HG02759 (cell line): ENCODE data around the gene FGFR1OP2.
A peak's percentile ranks its signal among the peaks of the same experiment; 100 is the strongest.

Source experiments
- ATAC-seq: cut with Tn5 transposase; IDR thresholded peaks from one replicate; pipeline ENCODE4 v1.9.1; 2021; ENCODE audit warnings: mild to moderate bottlenecking, moderate library complexity; ENCODE audit not compliant: unreplicated experiment

FGFR1OP2 gene

DNA sequence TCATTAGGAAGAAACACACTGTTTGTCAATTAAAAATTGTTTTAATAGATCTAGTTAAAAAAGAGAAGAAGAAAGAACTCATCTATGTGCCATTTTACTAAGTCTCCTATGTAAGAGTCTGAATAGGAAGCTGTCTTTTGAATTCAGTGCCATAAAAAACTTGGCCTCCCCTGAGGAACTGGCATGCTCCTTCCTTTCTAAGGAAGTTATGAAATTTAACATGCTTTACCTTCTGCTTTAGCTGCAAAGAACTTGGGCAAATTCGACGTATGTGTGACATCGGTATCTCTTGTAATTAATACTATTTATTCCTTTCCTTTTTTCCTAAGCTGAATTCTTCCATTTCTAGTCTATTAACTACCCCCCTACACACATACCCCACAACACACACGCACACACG lies 63.4 kb downstream of the FGFR1OP2 start:
- no peak for ATAC-seq

DNA sequence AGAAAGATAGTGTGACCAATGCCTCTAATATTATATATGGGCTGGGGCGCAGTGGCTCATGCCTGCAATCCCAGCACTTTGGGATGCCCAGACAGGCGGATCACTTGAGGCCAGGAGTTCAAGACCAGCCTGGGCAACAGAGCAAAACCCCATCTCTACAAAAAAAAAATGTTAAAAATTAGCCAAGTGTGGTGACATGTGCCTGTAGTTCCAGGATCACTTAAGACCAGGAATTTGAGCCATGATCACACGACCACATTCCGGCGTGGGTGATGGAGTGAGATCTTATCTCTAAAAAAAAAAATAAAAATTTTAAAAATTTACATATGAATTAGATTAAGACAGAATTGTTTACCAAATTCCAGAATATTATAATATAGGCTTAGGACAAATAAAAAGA lies 63.9 kb downstream of the FGFR1OP2 start:
- no peak for ATAC-seq

DNA sequence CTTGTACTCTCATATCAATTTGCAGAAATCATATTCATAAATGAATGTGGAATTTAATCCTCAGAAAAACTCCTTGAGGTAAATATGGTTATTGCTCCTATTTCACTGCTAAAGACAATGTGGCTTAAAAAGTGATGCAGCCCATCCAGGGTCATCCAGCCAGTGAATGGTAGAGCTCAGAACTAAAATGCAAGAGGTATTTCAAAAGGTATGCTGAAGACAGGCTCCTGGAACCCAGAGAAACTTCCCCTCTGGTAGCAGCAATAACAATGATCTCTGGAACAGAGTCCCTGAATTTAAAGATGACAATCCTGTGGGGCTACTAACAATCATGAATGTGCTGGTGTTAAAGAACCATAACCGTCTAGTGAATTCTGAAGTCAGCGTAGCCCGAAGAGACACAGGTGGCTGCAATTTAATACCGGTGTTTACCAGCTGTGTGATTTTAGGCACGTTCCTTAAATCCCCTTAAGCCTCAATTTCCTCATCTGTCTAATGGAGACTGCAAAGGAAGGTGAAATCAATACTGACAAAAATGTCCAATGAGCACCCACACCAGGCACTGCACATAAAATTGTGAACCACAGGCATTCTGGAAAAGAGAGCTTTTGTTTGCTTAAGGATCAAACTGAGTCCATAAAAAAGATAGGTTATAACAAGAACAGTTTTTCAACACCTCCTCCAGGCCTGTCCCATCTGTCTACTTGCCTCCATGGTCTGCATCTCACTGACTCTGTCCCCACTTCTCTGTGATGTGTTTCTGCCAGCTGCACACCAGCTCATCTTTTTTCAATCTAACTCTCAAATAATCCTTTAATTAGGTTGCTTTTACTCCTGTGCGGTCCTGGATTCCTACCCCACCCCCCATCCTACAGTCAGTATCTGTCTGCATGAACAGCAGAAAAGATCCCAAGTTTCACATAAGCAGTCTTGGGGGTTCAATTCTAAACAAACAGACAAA lies 65.4 kb downstream of the FGFR1OP2 start:
- no peak for ATAC-seq

DNA sequence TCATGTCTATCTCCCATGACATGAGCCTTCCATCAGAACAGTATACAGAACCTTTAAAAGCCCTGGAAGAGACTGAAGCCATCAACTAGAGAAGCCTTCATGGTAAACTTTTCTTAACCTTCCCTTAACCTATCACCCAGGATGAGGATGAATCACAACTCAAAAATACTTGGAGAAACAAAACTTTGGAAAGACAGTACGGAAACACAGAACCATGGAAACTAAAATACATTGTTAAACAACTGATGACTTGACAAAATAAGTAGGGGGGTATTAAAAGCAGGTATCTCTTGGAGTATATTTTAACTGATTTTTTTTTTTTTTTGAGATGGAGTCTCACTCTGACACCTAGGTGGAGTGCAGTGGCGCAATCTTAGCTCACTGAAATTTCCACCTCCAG lies 67.2 kb downstream of the FGFR1OP2 start:
- no peak for ATAC-seq

DNA sequence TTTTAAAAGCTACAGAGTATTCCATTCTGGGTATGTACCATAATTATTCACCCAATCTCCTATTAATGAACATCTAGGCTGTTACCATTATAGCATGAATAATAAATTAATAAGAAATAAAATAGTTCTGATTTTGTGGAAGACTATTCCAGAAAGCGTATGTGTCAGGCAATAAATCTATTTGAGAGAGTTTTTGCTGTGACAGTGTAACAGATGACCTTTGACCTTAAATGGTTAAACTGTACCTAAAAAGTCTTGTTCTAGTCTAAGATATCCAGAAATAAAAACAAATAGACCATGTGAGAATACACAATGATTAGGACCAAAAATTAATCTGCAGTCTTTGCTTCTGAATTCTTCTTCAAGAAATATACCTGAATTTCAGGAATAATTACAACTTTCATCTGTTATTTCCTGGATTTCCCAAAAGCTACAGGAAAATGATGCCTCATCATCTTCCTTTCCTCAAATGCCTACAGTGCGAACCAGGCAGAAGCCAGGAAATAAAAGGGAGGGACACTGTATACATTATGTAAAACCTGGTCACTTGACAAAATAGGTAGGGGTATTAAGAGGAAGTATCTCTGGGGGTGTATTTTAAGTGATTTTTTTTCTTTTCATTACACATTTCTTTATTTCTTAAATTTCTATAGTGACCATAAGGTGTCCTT lies 68.7 kb downstream of the FGFR1OP2 start:
- no peak for ATAC-seq

DNA sequence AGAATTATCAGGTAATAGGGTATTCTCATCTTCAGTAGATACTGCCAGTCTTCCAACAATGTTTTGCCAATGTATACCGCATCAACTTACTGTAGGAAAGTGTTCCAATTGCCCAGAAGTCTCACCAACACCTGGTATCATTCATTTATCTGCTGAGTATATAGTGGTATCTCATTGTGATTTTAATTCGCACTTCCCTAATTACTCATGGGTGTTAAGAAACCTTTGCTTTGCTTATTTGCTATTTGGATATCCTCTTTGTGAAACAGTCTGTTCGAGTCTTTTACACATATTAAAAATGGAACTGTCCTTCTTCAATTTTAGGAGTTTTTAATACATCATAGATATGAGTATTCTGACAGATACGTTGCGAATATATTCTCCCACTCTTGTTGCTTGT lies 69.8 kb downstream of the FGFR1OP2 start:
- no peak for ATAC-seq

DNA sequence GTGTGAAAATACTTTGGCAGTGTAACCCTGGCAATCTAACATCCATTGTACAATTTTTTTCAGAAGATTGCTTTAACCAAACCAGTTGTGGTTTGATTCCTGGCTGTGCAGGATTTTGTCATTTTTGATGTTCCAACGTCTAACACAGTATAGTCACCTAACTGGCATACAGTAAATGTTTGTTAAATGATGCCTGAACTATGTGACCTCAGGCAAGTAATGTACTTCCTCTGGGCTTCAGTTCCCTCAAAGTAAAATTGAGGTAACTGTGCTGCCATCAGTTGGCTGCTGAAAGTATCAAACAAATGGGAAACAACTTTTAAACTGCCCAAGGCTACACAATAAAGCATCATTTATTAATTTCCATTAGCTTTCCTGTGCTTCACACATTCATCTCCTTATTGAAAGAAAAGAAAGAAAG lies 71.6 kb downstream of the FGFR1OP2 start:
- no peak for ATAC-seq

DNA sequence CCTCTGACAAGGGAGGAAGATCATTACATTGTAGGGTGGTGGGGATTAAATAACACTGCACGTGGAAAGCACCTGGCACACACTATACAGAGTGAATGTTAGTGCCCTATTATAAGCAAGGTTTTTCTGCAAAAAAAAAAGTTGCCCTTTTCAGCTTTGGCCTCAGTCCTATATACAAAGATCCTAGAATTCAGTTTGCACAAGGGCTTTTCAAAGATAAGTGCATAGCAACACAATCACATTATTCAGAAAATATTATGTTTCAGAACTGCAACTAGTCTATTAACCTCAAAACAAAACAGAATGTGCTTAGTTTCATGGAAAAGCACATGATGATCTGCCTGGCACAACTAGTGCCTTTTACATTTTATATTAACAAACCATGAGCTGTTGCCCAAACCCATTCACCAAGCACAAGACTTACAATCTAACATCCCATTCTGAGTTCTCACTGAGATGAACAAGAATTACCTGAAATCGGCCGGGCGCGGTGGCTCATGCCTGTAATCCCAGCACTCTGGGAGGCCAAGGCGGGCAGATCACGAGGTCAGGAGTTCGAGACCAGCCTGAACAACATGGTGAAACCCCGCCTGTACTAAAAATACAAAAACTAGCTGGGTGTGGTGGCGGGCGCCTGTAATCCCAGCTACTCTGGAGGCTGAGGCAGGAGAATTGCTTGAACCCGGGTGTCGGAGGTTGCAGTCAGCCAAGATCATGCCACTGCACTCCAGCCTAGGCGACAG lies 74.1 kb downstream of the FGFR1OP2 start:
- ATAC-seq = no peak

DNA sequence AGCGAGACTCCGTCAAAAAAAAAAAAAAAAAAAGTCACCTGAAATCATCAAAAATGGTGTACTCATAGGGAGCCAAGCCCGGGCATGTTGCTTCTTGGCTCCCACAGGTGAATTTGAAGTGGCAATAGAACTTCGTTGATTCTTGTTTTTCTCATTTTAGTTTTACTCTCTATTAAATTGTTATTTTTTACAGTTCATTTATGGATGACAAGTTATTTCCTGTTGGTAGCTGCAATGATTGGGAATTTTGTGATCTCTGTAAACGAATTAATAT lies 74.6 kb downstream of the FGFR1OP2 start:
- no peak for ATAC-seq

DNA sequence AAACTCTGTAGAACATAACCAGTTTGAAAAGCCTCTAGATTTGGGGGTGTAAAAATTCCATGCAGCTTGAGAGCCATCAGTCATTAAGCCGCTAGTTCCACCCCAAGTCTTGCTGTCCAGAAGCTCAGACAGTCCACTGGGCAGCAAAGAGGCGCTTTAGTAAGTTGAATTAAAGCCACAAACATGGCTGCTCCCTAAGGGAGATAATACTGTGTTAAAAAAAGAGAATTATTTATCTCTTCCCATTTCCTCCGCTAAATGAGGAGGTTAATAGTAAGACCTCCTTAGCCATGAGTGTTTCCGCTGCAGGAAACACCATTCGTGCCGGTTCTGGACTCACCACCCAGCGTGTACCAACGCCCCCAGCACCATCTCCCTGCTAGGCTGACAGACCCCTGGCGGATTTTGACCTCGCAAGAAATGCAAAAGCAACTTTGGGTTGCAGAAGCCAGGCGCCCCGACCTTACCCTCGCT lies 75.4 kb downstream of the FGFR1OP2 start:
- ATAC-seq = peak; percentile 24

DNA sequence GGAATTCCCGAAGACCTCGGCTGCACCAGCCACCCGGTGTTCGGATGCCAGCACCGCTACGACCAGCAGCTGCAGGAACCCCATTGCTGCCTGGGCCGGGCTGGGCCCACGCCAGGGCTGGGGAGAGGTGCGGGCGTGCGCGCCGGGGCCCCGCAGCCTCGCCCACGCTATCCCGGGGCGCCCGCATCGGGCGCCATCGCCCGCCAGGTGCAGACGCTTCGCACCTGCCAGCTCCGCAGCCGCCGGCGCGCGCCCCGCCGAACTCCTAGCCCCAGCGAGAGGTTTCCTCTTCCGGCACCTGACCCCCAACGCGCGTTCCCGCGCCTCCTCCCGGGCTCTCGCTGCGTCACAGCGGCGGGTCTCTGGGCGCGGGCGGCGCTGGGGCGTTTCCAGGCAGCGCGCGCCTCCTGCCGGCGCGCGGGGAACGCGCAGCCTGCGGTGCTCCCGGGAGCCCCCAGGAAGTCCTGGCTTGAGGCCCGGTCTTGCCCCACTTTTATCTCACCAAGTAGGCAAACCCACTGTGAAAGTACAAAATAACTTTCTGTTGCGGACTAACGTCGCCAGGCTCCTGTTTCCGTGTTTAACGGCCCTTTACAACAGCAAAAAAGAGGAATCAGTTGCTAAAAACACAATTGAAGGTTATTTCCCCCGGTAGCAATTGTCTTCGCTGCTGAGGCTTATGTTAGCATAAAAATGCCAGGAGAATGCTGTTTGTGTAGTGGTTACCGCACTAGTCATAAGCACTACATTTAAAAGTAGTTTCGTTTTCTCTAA lies 76.0 kb downstream of the FGFR1OP2 start, which contains the start of gene TM7SF3:
TSS of gene TM7SF3 (minus strand) at position 300 of the 774 bp plus-strand sequence. CDS start at position 84, 216 bp downstream.
- ATAC-seq = peak; percentile 88

DNA sequence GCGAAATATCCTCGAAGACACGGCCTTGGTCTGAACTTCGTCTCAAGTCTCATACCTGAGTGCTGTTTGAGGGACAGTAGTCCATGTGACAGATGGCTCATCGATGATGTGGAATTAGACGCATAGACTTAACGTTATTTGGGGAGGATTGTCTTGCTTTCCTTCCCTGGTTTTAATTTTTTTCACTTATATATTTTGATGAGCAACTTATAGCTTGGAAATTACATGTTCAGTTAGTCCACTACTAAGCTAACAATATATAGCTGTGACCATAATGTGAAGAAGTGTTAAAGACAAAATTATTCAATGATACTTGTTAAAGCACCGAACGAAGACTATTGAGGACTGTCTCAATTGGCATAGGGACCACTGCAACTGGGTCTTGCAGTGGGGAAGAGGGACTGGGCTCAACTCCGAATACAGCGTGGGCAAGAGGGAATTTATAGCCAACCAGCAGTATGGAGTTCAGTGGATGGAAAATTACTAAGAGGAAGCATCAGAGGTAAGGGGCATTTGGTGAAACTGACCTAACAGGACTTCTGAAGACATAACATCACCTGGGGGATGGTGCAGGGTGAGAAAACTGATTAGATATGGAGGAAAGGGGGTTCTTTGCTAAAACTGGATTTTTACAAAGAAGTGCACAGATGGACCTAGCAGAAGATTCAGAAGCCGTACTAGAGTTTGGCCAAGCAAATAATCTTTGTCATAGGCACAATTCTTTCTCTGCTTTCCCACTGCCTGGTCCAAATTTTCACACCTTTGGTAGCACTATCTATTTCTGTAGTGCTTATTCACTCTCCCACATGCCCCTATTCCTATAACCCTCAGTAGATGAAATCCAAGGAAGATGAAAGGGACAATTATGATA lies 76.8 kb downstream of the FGFR1OP2 start:
- ATAC-seq = no peak

DNA sequence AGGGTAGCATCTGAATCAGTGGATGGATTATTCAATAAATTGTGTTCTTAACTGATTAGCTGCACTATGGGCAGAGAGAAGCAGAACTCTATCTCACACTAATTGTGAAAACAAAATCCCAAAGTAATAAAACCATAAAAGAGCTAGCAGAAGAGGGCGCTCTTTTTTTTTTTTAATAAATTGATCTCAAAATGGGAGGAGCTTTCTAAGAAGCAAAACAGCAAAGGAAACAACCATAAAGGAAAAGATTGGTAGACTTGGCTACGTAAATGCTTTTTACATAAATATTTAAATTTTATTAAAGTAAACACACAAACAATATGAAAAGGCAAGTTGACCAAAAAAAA lies 77.4 kb downstream of the FGFR1OP2 start:
- no peak for ATAC-seq
